ENCODE data around the gene BRD3. TPM values are rescaled to one million over a fixed set of nuclear protein-coding genes. Genes with fewer than 3 reads are reported as not detected.

The BRD3 gene
- total and polyA plus RNA-seq, 3 experiments from 2014 or later: 35.5 to 41.5 (median 39.4) TPM

DNA sequence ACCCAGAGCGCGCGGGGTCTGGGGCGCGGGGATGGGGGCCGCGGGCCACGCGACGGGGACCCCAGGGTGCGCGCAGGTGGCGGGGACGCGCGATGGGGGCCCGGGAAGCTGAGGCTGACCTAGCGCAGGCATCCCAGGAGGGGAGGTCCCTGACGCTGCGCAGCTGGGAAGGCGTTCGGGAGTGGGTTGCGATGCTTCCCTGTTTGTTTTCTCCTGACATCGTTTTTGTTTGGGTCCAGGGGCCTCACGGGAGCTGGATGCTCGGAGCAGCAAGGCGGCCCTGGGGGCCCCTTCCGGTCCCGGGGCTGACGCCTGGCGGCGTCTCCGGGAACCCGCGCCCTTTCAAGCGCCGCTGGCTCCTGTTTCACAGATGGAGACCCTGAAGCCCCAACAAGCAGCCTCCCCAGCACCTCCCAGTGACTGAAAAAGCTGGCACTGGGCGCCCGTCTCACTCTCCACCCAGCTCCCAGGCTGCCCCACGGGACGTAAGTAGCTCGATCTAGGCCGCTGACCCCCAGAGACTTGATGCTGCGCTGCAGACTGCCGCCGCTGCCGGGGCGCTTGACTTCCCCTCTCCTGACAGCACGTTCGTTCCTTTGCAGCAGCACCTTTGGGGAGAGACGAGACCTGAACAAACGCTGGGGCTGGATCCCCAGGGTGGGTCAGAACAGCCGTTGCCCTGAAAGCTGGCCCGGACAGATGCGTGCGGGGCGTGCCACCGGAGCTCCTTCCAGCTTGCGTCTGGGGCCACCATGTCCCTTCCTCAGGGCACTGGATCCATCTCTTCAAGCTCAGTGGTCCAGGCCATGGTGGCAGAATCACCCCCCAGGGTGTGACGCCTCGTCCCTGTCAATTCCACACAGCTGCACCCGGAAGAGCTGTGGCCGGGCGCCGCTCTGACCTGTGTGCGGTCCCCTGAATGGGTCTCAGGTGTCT lies 42.0 kb downstream of the BRD3 start:
- POLR2A ChIA-PET: interaction anchor here (0.6 to 2.4 kb wide), 5 partner anchors 7 to 139 kb away, joined by 3 to 13 read pairs (median 8); partner anchors contain the start of genes RNU6ATAC and WDR5
- peak overlapping the region in 6 of 8 donors; percentile 29 to 65 (median 56) for H3K27ac Mint-ChIP-seq
- peaks cover 7 to 26% (median 15%) of the 10 kb centered on the region in 3 donors for H3K4me1 Mint-ChIP-seq
- no peaks in the 10 kb centered on the region for H3K9me3 Mint-ChIP-seq
- no peaks in the 10 kb centered on the region for H3K9me3 ChIP-seq (ENCODE audit: low read length)
- CTCF ChIA-PET: interaction anchor here (0.8 to 1.9 kb wide), 7 partner anchors 8 to 110 kb away, joined by 3 to 5 read pairs (median 4); partner anchors contain the start of gene WDR5
- no peaks in the 10 kb centered on the region for H3K36me3 ChIP-seq (ENCODE audit: insufficient read depth, low read length)
- no peaks in the 10 kb centered on the region for H3K27me3 ChIP-seq (ENCODE audit: insufficient read depth, low read length, poor library complexity, severe bottlenecking)
- H3K4me3 ChIP-seq (ENCODE audit: low read length): peak overlapping the region; percentile 70
- peaks cover 0 to 18% (median 2%) of the 10 kb centered on the region in 3 donors for H3K36me3 Mint-ChIP-seq
- peak overlapping the region; percentile 64 for H3K27ac ChIP-seq (ENCODE audit: low read depth, low read length)
- H3K27me3 Mint-ChIP-seq: no peaks in the 10 kb centered on the region
- DNase-seq: peak; percentile 27 to 66 (median 41)
- H3K4me1 ChIP-seq (ENCODE audit: insufficient read depth, low read length): peaks cover 9% of the 10 kb centered on the region
- H3K4me3 Mint-ChIP-seq: peak overlapping the region; percentile 70 to 89 (median 78)

- Mint-ChIP-seq H3K9me3 (no peaks in the 10 kb centered on the region), H3K4me3 (peak within 1 kb of the TSS; percentile 70 to 89 (median 78)), H3K4me1 (peaks cover 7 to 26% (median 15%) of the 10 kb centered on the region in 3 donors), H3K27ac (peak within 1 kb of the TSS; percentile 24 to 88 (median 58)), H3K27me3 (no peaks in the 10 kb centered on the region), H3K36me3 (peaks cover 0 to 12% (median 0%) of the 10 kb centered on the region in 3 donors)
- Histone ChIP-seq H3K27me3 (ENCODE audit: insufficient read depth, low read length, poor library complexity, severe bottlenecking) (no peaks in the 10 kb centered on the region), H3K36me3 (ENCODE audit: insufficient read depth, low read length) (no peaks in the 10 kb centered on the region), H3K27ac (ENCODE audit: low read depth, low read length) (peak within 1 kb of the TSS; percentile 64), H3K4me3 (ENCODE audit: low read length) (peak within 1 kb of the TSS; percentile 70), H3K4me1 (ENCODE audit: insufficient read depth, low read length) (peaks cover 9% of the 10 kb centered on the region), H3K9me3 (ENCODE audit: low read length) (no peaks in the 10 kb centered on the region)
- ChIA-PET CTCF (interaction anchor here (0.8 to 1.9 kb wide), 5 partner anchors 9 to 111 kb away, joined by 3 to 5 read pairs (median 4); partner anchors contain the start of gene WDR5), POLR2A (interaction anchor here (0.6 to 2.4 kb wide), 5 partner anchors 8 to 408 kb away, joined by 5 to 13 read pairs (median 8); partner anchors contain the start of gene WDR5)
- peak; percentile 87 to 95 (median 90) for DNase-seq
These were observed 42.8 kb downstream of the BRD3 start, which contains the start of gene BRD3OS for GRCh38 chr9:134024828-134025605. BRD3OS (plus strand) TSS chr9:134025481; CDS start chr9:134026748, 1,267 bp downstream.

DNA sequence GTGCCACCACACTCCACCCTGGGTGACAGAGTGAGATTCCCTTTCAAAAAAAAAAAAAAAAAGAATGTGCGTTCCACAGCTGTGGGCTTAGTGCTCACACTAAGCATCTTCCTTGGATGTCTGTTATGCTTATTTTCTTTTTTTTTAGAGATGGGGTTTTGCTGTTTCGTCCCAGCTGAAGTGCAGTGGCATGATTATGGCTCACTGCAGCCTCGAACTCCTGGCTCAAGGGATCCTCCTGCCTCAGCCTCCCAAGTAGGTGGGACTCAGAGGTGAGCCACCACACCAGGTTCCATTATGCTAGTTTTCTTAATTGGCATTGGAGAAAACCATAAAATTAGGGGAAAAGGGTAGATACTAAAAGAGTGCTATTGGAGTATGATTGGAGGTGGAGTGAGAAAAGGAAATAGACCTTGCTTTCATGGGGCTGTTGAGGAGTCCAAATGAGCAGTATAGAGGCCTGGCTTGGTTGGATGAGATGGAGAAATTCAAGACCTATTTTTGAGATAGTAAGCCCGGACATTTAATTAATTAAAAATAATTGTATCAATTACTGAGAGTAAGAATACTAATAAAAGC lies 43.5 kb downstream of the BRD3 start:
- POLR2A ChIA-PET: interaction anchor here (0.6 to 2.4 kb wide), 4 partner anchors 31 to 409 kb away, joined by 5 to 13 read pairs (median 8); partner anchors contain the start of gene WDR5
- H3K4me3 ChIP-seq (ENCODE audit: low read length): no peak overlapping the region
- no peaks in the 10 kb centered on the region for H3K27me3 Mint-ChIP-seq
- no peaks in the 10 kb centered on the region for H3K36me3 ChIP-seq (ENCODE audit: insufficient read depth, low read length)
- peaks cover 0 to 12% (median 0%) of the 10 kb centered on the region in 3 donors for H3K36me3 Mint-ChIP-seq
- CTCF ChIA-PET: interaction anchor here (1.3 kb wide), 2 partner anchors 15 to 111 kb away, joined by 4 read pairs; partner anchors contain the start of gene WDR5
- H3K27ac ChIP-seq (ENCODE audit: low read depth, low read length): no peak overlapping the region
- H3K27ac Mint-ChIP-seq: peak overlapping the region in 7 of 8 donors; percentile 24 to 88 (median 52)
- H3K4me1 ChIP-seq (ENCODE audit: insufficient read depth, low read length): peaks cover 9% of the 10 kb centered on the region
- peaks cover 7 to 26% (median 15%) of the 10 kb centered on the region in 3 donors for H3K4me1 Mint-ChIP-seq
- H3K4me3 Mint-ChIP-seq: peak overlapping the region; percentile 28 to 89 (median 71)
- no peak for DNase-seq
- no peaks in the 10 kb centered on the region for H3K27me3 ChIP-seq (ENCODE audit: insufficient read depth, low read length, poor library complexity, severe bottlenecking)
- H3K9me3 ChIP-seq (ENCODE audit: low read length): no peaks in the 10 kb centered on the region
- H3K9me3 Mint-ChIP-seq: no peaks in the 10 kb centered on the region

GRCh38 chr9:134014946-134015345 lies 52.9 kb downstream of the BRD3 start:
- no peaks in the 10 kb centered on the region for H3K27me3 ChIP-seq (ENCODE audit: insufficient read depth, low read length, poor library complexity, severe bottlenecking)
- Mint-ChIP-seq H3K9me3 (peaks cover 0 to 6% (median 3%) of the 10 kb centered on the region in 5 donors), H3K4me3 (no peak overlapping the region), H3K27me3 (no peaks in the 10 kb centered on the region), H3K27ac (no peak overlapping the region), H3K4me1 (no peaks in the 10 kb centered on the region), H3K36me3 (peaks cover 0 to 3% (median 0%) of the 10 kb centered on the region in 3 donors)
- ChIA-PET CTCF (no interaction called here), POLR2A (no interaction called here)
- no peak for DNase-seq
- no peaks in the 10 kb centered on the region for H3K4me1 ChIP-seq (ENCODE audit: insufficient read depth, low read length)
- no peak overlapping the region for H3K27ac ChIP-seq (ENCODE audit: low read depth, low read length)
- no peaks in the 10 kb centered on the region for H3K9me3 ChIP-seq (ENCODE audit: low read length)
- no peak overlapping the region for H3K4me3 ChIP-seq (ENCODE audit: low read length)
- no peaks in the 10 kb centered on the region for H3K36me3 ChIP-seq (ENCODE audit: insufficient read depth, low read length)

GRCh38 chr9:134011401-134011800 lies 56.4 kb downstream of the BRD3 start:
- ChIA-PET CTCF (no interaction called here), POLR2A (no interaction called here)

DNA sequence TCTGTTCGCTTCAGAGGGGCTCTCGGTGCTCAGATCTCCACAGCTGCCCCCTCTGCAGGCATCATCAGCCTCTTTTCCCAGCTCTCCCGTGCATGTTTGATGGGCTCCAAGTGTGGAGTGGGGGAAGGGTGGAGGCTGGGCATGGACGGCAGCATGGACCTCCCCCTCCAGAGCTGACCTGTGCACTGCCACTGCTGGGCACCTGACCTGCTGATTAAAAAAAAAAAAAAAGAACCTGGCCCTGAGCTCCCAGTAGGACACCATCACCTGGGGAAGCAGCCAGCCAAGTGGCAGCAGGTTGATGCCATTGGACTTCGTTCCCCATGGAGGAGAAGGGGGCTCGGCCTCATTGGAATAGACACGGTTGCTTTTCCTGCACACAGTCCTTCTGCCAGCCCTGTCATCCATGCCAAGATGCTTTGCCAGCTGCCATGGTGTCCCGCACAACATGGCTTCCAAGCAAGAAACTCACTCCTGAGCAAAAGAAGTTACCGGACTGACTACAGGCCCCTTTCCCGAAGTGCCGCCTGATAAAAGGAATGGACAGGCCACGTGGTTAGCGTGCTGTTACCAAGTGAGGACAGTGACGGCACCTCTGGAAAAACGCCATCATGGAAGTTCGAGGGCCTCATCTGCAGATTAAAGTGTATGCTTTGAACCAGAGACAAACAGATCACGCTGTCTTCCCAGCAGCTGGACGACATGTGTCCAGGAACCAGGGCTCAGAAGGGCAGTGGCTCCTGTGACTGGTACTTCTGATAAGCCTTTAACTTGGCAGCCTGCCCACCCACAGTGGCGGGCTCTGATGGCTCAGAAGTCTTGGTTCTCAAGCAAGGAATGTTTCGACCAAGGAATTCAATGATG lies 57.3 kb downstream of the BRD3 start:
- peaks cover 0 to 6% (median 3%) of the 10 kb centered on the region in 5 donors for H3K9me3 Mint-ChIP-seq
- H3K4me1 Mint-ChIP-seq: no peaks in the 10 kb centered on the region
- CTCF ChIA-PET: no interaction called here

More at GRCh38 chr9:134011401-134011800, 56.4 kb downstream of the BRD3 start:
- Histone ChIP-seq H3K4me1 (ENCODE audit: insufficient read depth, low read length) (no peaks in the 10 kb centered on the region), H3K9me3 (ENCODE audit: low read length) (no peaks in the 10 kb centered on the region), H3K27ac (ENCODE audit: low read depth, low read length) (no peak overlapping the region), H3K36me3 (ENCODE audit: insufficient read depth, low read length) (no peaks in the 10 kb centered on the region), H3K4me3 (ENCODE audit: low read length) (no peak overlapping the region), H3K27me3 (ENCODE audit: insufficient read depth, low read length, poor library complexity, severe bottlenecking) (no peaks in the 10 kb centered on the region)
- peaks cover 0 to 3% (median 0%) of the 10 kb centered on the region in 3 donors for H3K36me3 Mint-ChIP-seq
- H3K4me3 Mint-ChIP-seq: no peak overlapping the region
- no peak overlapping the region for H3K27ac Mint-ChIP-seq
- peaks cover 0 to 6% (median 3%) of the 10 kb centered on the region in 5 donors for H3K9me3 Mint-ChIP-seq
- DNase-seq: no peak
- no peaks in the 10 kb centered on the region for H3K4me1 Mint-ChIP-seq
- peaks cover 3 to 16% of the 10 kb centered on the region in 2 donors for H3K27me3 Mint-ChIP-seq

More for the DNA sequence above, 57.3 kb downstream of the BRD3 start:
- Histone ChIP-seq H3K4me1 (ENCODE audit: insufficient read depth, low read length) (no peaks in the 10 kb centered on the region), H3K9me3 (ENCODE audit: low read length) (no peaks in the 10 kb centered on the region), H3K27me3 (ENCODE audit: insufficient read depth, low read length, poor library complexity, severe bottlenecking) (no peaks in the 10 kb centered on the region), H3K36me3 (ENCODE audit: insufficient read depth, low read length) (no peaks in the 10 kb centered on the region), H3K4me3 (ENCODE audit: low read length) (no peak overlapping the region), H3K27ac (ENCODE audit: low read depth, low read length) (no peak overlapping the region)
- H3K27me3 Mint-ChIP-seq: peaks cover 3 to 16% of the 10 kb centered on the region in 2 donors
- POLR2A ChIA-PET: no interaction called here
- peak in 1 of 5 donors; percentile 27 for DNase-seq
- peaks cover 0 to 3% (median 0%) of the 10 kb centered on the region in 3 donors for H3K36me3 Mint-ChIP-seq
- no peak overlapping the region for H3K4me3 Mint-ChIP-seq
- H3K27ac Mint-ChIP-seq: no peak overlapping the region
